Measurements from ENCODE around the gene CMTM5.

CMTM5 gene

DNA sequence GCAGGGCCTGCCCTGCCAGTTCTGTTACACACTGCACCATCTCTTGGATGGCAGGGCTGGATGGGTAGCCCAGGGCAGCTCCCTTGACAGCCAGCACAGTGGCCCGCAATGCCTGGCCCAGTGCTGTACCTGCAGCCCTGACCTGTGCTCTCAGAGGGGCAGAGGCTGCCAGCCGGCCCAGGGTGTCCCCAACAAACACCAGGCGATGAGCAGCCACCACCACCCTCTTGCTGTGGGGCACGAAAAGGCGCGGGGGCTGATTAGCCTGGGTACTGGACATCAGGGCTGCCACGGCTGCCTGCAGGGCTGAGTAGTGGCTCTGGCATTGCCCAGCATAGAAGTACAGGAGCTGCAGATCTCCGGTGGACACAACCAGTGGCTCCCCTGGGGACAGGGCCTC lies 19.6 kb upstream of the CMTM5 start:
- no peaks in the 10 kb centered on the region for H3K27me3 ChIP-seq (ENCODE audit: insufficient read depth, low read depth)
- H3K27ac ChIP-seq: no peak overlapping the region
- H3K4me3 ChIP-seq (IDR thresholded peaks at IDR 0.05; ENCODE audit: insufficient read depth, low read depth, low read length): no peak overlapping the region
- no peaks in the 10 kb centered on the region for H3K79me2 ChIP-seq (ENCODE audit: insufficient read depth, low read depth)
- no peak overlapping the region for H3K9ac ChIP-seq
- no peak overlapping the region for H2AFZ ChIP-seq (ENCODE audit: low read depth)
- H4K20me1 ChIP-seq (ENCODE audit: insufficient read depth): no peaks in the 10 kb centered on the region
- H3K4me2 ChIP-seq: no peak overlapping the region
- no peaks in the 10 kb centered on the region for H3K4me1 ChIP-seq (ENCODE audit: low read depth, poor library complexity, severe bottlenecking)
- TF ChIP-seq, protein P1, sequence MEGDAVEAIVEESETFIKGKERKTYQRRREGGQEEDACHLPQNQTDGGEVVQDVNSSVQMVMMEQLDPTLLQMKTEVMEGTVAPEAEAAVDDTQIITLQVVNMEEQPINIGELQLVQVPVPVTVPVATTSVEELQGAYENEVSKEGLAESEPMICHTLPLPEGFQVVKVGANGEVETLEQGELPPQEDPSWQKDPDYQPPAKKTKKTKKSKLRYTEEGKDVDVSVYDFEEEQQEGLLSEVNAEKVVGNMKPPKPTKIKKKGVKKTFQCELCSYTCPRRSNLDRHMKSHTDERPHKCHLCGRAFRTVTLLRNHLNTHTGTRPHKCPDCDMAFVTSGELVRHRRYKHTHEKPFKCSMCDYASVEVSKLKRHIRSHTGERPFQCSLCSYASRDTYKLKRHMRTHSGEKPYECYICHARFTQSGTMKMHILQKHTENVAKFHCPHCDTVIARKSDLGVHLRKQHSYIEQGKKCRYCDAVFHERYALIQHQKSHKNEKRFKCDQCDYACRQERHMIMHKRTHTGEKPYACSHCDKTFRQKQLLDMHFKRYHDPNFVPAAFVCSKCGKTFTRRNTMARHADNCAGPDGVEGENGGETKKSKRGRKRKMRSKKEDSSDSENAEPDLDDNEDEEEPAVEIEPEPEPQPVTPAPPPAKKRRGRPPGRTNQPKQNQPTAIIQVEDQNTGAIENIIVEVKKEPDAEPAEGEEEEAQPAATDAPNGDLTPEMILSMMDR (conservative IDR thresholded peaks at IDR 0.05; ENCODE audit: low read depth, low read length): no peak
- no peaks in the 10 kb centered on the region for H3K36me3 ChIP-seq (ENCODE audit: insufficient read depth)

DNA sequence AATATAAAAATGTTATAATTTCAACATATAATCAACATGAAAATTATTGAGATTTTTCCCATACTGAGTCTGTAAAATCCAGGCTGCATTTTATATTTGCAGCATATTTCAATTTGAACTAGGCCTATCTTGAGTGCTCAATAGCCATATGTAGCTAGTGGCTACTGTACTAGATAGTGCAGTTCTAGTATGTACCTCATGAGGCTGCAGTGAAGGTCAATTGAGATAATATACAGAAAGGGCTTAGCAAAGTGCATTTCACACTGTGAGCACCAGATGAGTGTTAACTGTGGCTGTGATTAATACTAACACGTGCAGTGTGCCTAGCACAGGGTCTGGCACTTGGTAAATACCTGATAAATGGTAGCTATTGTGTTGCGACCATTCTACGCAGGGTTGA lies 18.8 kb upstream of the CMTM5 start:
- Histone ChIP-seq H3K27me3 (ENCODE audit: insufficient read depth, low read depth) (no peaks in the 10 kb centered on the region), H3K4me1 (ENCODE audit: low read depth, poor library complexity, severe bottlenecking) (no peaks in the 10 kb centered on the region), H3K79me2 (ENCODE audit: insufficient read depth, low read depth) (no peaks in the 10 kb centered on the region), H2AFZ (ENCODE audit: low read depth) (no peak overlapping the region), H4K20me1 (ENCODE audit: insufficient read depth) (no peaks in the 10 kb centered on the region), H3K36me3 (ENCODE audit: insufficient read depth) (no peaks in the 10 kb centered on the region), H3K9ac (no peak overlapping the region), H3K4me3 (IDR thresholded peaks at IDR 0.05; ENCODE audit: insufficient read depth, low read depth, low read length) (no peak overlapping the region), H3K4me2 (no peak overlapping the region), H3K27ac (no peak overlapping the region)
- TF ChIP-seq, protein P1 (conservative IDR thresholded peaks at IDR 0.05; ENCODE audit: low read depth, low read length): no peak

DNA sequence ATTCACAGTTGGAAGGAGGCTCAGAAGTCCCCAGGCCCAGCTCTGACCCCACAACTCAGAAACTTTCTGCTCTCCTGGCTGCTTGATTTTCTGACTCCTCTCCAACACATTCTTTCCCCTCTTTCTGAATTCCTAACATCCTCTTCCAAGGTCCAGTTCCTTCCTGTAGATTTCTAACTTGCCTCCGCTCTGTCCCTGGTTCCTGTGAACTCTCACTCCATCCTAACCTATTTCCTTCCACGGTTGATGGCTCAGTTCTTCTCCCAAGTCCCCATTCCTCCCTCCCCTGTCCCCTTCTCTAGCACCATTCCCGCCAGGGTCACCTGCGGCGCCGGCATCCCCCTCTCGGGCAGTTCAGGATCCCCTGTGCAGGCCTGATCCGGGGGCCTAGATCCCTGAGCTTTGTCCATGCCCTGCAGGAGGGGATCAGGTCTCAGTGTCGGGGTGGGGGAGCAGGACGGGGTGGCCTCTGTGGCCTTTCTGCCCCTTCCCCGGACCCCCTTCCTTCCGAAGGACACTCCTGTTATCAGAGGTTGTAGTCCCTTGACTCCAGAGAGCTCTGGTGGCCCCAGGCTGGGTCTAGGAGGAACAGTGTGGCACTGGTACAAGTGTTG lies 18.2 kb upstream of the CMTM5 start:
- no peak overlapping the region for H2AFZ ChIP-seq (ENCODE audit: low read depth)
- H3K27me3 ChIP-seq (ENCODE audit: insufficient read depth, low read depth): no peaks in the 10 kb centered on the region
- H3K79me2 ChIP-seq (ENCODE audit: insufficient read depth, low read depth): no peaks in the 10 kb centered on the region
- no peak overlapping the region for H3K4me3 ChIP-seq (IDR thresholded peaks at IDR 0.05; ENCODE audit: insufficient read depth, low read depth, low read length)
- no peak overlapping the region for H3K27ac ChIP-seq
- TF ChIP-seq, protein P1 (conservative IDR thresholded peaks at IDR 0.05; ENCODE audit: low read depth, low read length): no peak
- H3K9ac ChIP-seq: no peak overlapping the region
- H3K36me3 ChIP-seq (ENCODE audit: insufficient read depth): no peaks in the 10 kb centered on the region
- no peak overlapping the region for H3K4me2 ChIP-seq
- H4K20me1 ChIP-seq (ENCODE audit: insufficient read depth): no peaks in the 10 kb centered on the region
- no peaks in the 10 kb centered on the region for H3K4me1 ChIP-seq (ENCODE audit: low read depth, poor library complexity, severe bottlenecking)

DNA sequence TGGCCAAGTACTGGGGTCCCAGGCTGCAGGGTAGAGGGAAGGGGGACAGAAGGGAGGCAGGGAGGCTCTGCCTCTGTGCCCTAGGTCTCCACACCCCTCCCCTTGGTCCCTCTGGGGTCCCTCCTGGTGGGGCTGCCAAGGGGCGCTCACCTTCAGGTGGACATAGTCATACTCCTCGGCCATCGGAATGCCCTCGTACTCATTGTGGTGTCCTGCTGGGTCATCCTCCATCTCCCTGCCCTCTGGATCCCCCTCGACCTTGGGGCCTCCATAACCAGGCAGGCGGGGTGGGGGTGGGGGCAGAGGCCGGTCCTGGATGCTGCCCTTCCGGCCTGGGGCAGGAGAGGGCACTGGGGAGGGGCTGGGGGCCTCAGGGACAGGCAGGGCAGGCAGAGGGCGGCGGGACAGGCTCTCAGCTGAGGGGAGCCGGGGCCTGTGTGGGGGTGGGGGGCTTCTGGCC lies 17.6 kb upstream of the CMTM5 start:
- no peak overlapping the region for H2AFZ ChIP-seq (ENCODE audit: low read depth)
- H3K4me2 ChIP-seq: no peak overlapping the region
- H3K4me3 ChIP-seq (IDR thresholded peaks at IDR 0.05; ENCODE audit: insufficient read depth, low read depth, low read length): no peak overlapping the region
- no peaks in the 10 kb centered on the region for H3K36me3 ChIP-seq (ENCODE audit: insufficient read depth)
- no peak overlapping the region for H3K9ac ChIP-seq
- H3K27ac ChIP-seq: no peak overlapping the region
- no peaks in the 10 kb centered on the region for H3K4me1 ChIP-seq (ENCODE audit: low read depth, poor library complexity, severe bottlenecking)
- TF ChIP-seq, protein P1 (conservative IDR thresholded peaks at IDR 0.05; ENCODE audit: low read depth, low read length): no peak
- H3K27me3 ChIP-seq (ENCODE audit: insufficient read depth, low read depth): no peaks in the 10 kb centered on the region
- H4K20me1 ChIP-seq (ENCODE audit: insufficient read depth): no peaks in the 10 kb centered on the region
- H3K79me2 ChIP-seq (ENCODE audit: insufficient read depth, low read depth): no peaks in the 10 kb centered on the region
